Inferior parietal cortex (tissue), 1 donor: ENCODE data around the gene RORB.
A peak's percentile ranks its signal among the peaks of the same experiment; 100 is the strongest.

Experiments
- DNase-seq: peaks from one replicate; pipeline ENCODE4 v3.0.0-alpha.2; 2016; ENCODE audit errors: extremely low spot score

Gene RORB

DNA sequence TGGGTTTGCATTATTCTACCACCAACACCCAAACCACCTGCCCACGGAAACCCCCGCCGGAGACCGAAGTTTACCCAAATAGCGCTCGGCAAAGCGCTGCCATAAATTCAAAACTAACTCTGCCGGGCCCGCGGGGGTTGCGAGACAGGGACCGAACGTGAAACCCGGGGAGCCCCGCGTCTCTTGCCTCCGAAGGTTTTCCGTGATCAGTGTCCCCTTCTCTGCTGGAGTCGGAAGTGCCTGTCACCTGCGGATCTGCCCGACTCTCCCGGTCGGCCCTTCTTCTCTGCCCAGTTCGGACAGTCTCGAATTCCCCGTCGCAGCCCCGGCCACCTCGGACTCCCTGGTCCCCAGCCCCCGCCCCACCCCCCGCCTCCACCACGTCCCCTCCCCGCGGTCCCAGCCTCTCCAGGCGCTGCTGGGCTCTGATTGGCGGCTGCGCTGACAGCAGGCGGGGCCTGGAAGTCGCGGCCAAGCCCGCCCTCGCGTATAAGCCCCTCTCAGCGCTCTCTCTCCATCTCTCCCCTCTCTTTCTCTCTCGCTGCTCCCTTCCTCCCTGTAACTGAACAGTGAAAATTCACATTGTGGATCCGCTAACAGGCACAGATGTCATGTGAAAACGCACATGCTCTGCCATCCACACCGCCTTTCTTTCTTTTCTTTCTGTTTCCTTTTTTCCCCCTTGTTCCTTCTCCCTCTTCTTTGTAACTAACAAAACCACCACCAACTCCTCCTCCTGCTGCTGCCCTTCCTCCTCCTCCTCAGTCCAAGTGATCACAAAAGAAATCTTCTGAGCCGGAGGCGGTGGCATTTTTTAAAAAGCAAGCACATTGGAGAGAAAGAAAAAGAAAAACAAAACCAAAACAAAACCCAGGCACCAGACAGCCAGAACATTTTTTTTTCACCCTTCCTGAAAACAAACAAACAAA is at the start of gene RORB:
Gene RORB (plus strand): TSS at position 517 of the 929 bp plus-strand sequence. CDS start 642 bp downstream, outside the sequence.
- DNase-seq = peak; percentile 76

DNA sequence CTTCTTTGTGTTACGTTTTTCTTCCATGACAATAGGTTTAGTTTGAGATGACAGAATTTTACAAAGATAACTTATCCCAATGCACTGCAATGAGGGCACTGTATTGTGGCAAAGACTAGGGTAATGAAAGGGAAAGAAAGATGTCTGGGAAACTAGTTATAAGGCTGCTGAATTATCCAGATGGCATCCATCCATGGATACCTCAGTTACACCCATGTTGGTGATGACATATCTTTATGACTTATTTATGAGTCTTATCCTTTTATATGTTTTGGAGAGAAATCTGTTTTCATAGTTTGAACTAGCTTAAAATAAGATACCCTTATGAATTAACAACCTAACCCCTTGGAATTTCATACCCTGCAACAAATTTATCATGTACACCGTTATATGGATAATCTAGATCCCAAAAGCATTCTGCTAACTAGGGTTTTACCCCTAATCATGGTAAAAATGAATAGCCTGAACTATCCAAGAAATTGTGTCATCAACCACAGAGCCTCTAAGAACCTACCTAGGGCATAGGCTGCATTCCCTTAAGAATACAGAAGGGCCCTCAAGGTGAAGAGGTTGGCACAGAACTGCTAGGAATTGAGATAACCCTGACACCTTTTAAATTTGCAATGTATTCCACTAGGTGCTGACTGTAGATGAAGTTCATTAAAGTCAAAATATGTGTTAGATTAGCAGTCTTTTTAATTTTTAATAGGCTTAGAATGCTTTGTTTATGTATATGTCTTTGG is 49.5 kb upstream of the RORB start:
- DNase-seq = no peak

DNA sequence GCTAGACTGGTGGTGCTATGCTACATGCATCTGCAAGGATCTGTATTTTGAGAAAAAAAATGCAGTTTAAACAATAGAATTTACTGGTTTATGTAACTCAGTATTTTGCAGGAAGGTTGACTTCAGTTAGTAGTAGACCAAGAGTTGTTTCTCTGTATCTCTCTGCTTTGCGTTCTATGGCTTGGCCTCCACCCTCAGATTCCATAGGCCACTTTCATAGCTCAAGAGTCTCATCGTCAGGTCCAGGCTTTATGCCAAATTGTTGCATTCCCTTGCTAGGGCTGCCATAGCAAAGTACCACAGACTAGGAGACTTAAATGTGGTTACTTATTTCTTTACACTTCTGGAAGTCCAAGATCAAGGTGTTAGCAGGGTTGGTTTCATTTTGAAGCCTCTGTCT is 48.1 kb upstream of the RORB start:
- no peak for DNase-seq

DNA sequence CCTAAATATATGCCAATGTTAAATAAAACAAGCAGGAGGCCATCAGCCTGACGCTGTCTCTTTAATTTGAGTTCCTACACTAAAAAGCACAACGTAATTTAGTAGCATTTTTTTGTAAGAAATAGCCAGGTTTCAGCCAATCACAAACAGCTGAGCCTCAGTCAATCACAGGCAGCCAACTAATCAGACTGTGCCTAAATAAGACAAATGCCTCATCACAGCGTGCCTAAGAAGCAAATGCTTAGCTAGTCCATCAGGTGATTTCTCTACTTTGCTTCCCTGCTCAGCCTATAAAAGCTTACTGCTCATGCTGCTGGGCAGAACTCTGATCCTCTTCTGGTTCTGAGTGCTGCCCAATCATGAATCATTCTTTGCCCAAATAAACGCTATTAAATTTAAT is 38.3 kb upstream of the RORB start:
- DNase-seq = no peak

DNA sequence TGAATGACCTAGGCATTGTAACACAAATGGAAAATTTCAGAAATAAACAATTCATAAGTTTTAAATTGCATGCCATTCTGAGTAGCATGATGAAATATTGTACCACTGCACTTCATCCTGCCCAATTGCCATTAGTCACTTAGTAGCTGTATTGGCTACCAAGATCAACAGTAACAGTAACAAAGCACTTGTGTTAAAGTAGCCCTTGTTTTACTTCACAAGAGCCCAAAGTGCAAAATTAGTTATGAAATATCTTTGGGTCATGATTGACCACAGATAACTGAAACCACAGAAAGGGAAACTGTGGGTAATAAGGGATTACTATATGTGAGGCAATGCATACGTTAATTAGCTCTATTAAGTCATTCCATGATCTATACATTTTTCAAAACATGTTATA is 33.3 kb upstream of the RORB start:
- DNase-seq = no peak

DNA sequence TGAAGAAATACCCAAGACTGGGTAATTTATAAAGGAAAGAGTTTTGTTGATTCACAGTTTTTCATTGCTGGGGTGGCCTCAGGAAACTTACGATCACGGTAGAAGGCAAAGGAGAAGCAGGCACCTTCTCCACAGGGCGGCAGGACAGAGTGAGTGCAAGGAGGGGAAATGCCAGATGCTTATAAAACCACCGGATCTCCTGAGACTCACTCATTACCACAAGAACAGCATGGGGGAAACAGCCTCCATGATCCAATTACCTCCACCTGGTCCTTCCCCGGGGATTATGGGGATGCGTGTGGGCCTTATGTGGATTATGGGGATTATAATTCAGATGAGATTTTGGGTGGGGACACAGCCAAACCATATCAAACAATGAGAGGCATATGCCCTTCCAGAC is 18.5 kb upstream of the RORB start:
- no peak for DNase-seq

DNA sequence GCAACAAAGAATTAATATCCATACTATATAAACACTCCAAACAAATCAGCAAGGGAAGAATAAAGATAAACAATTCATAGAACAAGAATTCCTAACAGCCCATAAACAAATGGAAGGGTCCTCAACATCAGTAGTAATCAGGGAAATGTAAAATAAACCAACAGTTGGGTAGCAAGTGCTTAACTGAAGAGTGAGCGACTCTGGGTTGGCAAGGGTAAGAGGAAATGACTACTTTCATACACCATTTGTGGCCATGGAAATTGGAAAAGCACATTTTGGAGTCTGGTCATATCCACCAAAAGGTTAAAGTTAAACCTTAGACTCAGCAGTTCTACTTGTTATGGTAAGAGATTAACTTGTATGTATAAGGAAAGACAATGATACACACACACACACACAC is 17.4 kb upstream of the RORB start:
- DNase-seq = no peak

DNA sequence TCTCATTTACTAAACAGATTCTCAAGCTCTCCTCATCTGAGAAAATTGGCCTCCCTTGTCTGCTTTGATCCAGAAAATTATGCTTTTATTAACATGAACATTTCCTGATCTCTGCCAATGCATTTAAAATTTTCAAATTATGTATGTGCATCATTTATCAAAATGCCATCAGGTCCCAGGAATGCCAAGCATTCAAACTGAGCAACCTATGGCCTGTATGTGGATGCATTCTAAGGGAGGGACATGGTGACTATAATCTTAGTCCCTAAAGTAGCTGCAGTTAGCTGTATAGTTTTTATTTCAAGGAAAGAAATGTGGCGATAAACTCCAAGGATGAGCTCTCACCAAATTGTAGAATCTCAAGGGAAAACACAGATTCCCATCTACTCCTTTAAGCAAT is 9.7 kb upstream of the RORB start:
- DNase-seq = no peak

DNA sequence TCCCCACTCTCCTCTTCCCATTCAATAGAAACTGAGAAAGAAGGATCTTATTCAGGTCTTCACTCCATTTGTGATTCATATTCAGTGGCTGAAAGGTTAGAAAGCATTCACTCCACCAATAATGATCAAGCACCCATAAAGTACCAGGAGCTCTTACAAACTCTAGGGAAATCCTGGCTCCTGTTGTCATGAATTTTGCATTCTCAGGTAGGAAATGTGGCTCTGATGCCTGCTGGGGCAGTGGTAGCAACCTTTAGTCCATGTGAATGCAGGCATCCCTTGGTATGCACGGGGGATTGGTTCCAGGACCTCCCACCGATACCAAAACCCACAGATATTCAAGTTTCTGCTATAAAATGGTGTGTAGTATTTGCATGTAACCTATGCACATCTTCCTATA is 3.6 kb upstream of the RORB start:
- no peak for DNase-seq

DNA sequence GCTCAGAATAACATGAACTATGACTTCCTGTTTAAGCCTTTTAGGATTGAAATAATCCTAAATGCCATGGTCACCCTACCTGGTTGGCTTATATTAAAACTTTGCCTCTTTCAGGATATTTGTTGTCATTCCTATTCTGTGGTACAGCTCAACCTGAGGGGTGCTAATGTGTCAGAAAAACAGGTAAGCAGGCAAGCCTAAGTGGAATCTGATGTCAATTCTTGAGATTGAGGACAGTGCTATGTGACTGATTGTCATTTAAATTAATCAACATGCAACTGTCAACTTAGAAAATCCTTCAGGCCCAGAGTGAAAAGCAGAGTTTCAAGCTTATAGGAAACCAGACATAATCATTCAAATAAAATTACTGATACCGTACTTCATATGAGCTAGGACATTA is 2.6 kb upstream of the RORB start:
- DNase-seq = no peak

DNA sequence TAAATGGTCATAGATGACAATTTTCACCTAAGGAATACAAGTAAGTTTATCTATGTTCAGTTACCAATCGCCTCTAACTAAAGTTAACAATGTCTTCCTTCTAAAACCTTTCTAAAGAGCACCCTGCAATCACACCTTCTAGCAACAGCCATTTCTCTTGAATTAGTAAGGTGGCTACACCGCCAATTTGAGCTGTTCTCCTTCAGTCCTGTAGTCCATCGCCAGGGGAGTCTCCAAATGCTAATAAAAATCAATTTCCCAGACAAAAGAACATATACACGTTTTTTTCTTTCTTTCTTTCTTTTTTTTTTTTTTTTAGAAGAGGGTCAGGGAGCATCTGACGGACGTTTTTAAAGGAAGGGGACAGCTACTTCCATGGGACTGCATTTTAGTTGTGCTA is 729 bp upstream of the RORB start:
- DNase-seq = no peak

DNA sequence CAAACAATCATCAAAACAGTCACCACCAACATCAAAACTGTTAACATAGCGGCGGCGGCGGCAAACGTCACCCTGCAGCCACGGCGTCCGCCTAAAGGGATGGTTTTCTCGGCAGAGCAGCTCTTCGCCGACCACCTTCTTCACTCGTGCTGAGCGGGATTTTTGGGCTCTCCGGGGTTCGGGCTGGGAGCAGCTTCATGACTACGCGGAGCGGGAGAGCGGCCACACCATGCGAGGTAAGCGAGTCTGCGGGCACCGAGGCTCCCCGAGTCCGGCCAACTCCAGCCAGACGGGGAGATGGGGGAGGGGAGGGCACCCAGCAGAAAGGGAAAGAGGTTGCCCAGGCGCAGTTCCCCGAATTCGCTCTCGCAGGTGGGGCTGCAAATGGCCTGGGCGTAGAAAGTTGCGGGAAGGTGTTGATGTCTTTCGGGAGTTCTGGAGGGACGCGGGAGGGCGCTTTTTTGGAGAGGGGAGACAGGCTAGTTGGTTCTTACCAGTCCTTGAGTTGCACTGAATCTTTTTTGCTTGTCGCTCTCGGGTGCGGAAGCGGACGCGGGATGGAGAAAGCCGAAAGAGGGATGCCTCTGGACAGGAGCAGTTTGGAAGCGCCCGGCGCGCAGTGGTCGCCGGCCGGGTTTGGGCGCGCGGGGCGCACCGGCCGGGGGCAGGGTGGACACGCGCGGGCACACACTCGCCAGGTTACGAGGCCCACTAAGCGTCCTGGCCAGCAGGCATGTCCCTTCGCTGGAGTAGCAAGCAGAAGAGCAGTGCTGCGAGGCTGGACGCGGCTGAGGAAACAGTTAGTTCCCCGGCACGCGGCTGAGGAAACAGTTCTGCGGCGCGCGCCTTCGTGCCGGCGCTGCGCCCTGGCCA is 849 bp downstream of the RORB start:
- no peak for DNase-seq

DNA sequence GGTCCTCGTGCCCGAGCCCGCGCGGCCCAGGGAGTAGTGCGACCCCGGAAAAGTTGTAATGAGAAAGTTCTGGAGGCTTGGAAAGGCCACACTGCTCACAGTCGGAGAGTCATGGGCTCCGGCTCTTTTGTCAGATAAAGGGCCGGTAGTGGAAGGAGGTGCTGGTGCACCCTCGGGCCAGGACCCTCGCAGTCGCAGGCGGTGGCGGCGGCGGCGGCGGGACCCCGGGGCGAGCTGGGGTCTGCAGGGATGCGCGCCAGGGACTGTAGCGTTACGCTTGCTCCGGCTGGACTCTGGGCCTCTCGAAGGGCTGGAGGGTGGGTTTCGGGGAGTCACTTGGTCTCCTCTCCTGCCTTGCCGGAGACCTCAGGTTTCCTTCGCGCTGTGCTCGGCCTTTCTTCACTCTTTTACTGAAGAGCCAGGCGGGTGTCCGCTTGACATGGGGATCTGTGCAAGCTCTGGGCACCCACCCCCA is 1.5 kb downstream of the RORB start:
- DNase-seq = no peak

DNA sequence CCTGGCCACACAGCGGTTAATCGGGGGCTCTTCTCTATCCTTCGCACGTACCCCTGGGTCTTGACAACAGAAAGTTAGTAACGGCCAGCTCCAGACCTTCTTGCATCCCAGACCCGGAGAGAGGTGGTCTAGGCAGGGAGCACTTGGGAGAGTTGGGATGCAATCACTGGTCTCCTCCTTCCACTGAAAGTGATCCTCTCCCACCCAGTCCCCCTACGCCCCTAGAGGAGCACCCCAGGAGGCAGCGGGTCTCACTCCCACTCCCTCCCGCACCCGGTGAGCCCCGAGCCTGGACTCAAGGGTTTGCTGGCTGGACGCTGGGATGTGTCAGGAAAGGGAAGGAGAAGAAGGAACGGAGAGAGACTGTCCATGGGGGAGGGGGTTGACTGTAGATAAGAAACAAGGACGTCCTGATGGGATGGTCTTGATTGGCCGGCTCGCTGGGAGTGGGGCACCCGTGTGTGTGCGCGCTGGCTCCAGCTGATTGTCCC is 2.0 kb downstream of the RORB start:
- DNase-seq = no peak

DNA sequence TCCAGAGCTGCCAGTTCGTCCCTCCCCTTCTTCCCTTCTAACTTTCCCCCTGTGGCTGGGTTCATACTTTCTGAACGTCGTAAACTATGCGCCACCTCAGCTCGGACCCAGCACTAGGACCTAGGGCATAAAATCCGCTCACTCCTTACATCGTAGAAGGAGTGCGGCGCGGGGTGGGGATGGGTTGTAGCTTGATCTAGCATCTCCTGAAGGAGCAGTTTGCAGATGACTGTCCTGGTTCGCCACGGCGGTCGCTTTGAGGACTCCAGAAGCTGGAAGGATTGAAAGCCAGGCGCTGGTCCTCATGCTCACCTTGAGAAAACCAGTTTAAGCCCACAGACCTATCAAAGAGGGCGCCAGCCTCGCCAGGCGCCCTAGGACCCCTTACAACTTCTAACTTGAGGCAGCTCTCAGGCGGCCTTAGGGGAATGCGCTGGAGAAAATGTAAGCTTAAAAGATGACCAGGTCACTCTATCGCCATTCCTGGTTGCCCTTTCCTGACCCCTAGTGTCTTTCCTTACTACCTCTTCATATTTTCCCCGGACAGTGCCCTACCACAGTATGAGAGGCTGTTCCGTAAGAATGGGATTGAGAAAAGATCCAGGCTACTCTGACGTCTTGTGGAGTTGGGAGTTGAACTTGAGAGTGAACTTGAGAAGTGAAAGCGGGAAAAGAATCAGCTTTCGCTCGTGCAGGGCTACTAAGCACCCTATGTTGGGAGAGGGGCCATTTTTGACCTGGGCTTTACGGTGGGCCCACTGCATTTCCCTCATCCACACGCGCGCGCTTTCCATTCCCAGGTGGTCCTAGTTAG is 2.8 kb downstream of the RORB start:
- DNase-seq = no peak

DNA sequence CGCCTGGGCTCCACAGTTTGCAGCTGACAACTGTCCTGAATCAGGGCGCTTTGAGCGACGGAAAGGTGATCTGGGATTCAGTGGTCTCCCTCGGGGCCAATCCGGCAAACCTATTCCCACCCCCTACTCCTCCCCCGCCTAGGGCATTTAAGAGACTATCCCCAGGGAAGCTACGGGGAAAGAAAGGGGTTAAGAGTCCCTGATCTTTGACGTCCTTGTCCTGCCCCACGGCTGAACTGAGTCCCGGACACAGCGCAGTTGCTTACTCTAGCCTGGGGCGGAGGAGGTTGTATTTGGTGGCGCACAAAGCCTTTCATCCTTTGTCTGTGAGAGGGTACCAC is 3.4 kb downstream of the RORB start:
- DNase-seq = no peak

DNA sequence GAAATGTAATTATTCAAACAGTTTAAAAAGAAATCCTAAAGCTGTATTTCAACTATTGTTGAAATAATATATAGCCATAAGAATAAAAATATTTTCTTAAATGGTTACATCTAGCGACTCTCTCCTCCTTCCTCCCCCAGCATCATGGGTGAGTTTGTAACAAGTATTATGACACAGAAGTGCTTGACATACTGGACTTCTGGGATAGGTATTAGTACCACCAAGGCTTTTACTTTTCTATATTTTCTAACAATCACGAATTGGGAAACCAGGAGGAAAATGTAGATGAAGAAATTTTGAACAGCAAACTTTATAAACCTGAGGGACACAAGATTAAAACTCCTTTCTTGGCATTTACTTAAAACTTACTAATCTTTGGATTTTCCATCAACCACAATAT is 4.4 kb downstream of the RORB start:
- DNase-seq = no peak

DNA sequence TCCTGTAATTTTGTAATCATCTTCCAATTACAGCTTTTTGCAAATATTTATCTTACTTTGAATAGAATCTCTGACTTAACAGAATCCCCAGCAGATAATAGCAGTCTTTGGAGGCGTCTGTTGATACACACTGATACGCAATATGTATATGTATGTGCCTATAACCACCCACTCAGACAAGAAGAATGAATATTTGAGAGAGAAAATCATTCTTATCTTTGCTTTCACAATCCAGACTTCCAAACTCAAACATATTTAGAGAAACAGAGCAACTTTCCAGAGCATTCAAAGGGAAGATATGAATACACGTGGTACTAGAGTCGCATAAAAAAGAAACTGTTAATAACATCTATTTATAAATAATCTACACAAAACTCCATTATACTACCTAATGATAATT is 6.1 kb downstream of the RORB start:
- no peak for DNase-seq

DNA sequence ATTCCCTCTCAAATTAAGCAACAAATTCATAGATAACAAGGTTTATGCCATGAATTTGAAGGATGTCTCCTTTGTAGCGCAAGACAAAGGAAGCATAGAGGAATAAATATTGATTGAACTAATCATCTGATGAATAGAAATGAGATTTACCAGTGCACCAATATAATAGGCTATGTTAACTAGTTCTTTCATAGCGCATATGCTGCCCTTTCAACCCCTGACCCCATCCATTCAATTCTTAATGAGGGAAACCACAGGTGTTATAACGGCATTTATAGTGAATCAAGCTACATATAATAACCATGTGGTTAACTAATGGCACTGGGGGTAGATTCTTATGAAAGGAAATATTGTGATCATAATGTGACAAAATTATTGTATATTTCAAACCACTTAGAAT is 6.5 kb downstream of the RORB start:
- DNase-seq = no peak

DNA sequence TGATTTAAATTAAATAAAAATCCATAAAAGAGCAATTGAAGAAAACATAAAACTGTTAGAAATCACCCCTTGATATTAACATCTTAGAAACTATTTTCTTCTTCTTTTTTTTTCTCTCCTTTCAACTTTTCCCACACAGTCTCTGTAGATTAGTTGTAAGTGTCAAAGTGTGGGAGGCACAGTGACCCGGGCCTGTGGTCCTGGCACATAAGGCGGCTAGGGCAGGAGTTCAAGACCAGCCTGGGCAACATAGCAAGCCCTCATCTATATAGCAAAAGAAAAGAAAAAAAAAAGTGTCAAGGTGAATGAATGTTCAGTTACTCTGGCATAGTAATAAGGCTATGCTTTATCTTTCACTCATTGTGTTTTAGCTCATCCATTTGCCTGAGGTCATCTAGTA is 14.2 kb downstream of the RORB start:
- no peak for DNase-seq

DNA sequence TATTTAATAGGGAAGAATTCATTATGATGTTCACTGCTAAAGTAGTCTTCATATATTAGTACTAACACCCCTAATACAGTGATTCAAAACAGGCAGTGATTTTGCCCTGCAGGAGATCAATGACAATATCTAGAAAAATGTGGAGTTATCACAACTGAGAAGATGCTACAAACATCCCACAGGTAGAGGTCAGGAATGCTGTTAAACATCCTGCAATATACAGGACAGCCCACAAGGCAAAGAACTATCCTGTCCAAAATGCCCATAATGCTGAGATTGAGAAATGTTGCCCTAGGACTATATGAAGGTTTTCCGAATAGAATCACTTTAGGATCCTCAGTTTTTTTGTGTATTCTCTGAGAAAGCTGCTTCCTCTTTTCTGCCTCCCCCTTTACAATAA is 15.3 kb downstream of the RORB start:
- no peak for DNase-seq
